NCI-H2107 (cell line): Measurements from ENCODE around the gene B3GNT7.
"Not testable (repeated sequence)": the region's sequence is repeated elsewhere in the genome, so short reads cannot be mapped to it uniquely, and the experiment has no call there.

Source experiments
- DNase-seq: peaks from one replicate; lab custom pipeline; 2025; lab: John Stamatoyannopoulos, UW

The B3GNT7 gene, protein sequence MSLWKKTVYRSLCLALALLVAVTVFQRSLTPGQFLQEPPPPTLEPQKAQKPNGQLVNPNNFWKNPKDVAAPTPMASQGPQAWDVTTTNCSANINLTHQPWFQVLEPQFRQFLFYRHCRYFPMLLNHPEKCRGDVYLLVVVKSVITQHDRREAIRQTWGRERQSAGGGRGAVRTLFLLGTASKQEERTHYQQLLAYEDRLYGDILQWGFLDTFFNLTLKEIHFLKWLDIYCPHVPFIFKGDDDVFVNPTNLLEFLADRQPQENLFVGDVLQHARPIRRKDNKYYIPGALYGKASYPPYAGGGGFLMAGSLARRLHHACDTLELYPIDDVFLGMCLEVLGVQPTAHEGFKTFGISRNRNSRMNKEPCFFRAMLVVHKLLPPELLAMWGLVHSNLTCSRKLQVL

DNA sequence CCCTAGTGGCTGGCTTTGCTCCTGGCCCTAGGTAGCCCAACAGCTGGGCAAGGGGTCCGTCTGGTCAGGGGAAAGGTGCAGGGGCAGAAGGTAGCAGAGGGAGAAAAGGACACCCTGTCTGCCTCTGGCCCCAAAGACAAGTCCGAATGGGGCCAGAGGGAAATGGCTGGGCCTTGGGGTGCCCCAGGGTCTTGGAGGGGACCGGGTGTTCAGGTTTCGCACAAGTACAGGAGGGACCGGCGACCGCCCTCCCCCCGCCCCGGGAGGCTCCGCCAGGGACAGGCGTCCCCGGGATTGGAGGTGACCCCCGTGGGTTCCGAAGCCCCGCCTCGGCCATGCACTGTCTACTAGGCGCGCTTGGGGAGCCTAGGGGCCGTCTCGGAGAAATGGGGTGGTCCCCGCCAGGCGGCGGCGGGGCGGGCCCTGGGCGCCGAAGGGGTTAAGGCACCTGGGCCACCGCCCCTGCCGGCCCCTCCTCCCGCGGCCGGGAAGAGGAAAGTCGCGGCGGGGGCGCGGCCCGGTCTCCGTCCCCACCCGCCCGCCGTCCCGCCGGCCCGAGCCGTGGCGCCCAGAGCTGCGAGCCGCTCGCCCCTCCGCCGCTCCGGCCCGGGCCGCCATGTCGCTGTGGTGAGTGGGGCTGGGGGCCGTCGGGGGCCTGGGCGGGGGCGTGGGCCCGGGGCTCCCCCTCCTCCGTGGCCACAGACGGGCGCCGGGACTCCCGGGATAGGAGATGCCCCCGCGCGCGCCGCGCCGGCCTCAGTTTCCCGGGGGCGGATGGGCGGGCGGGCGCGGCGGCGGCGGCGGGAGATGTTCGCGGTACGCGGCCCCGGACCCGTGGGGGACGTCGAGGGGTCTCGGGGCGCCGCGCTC is at the start of gene B3GNT7:
Gene B3GNT7 (plus strand): TSS at position 523 of the 870 bp plus-strand sequence. CDS start 94 bp downstream, at position 617.
- no peak for DNase-seq

DNA sequence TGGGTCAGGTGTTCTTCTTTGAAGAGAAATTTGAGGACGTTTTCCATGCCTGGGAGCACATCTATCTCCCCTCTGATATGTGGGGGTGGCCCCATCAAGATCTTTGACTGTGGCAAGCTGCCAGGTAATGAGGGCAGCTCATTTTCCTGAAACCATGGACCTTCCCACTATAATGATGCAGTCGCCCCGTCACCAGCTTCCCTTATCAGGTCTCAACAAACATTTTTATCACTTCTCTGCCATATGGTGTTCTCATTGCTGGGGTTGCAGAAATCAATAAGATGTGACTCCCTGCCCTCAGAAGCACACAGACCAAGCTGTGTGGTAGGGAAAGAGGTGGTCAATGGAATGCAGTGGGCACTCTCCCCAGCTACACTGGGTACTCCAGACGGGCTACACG is 48.4 kb upstream of the B3GNT7 start:
- DNase-seq: no peak

GRCh38 chr2:231347638-231348037 is 47.9 kb upstream of the B3GNT7 start:
- no peak for DNase-seq

- no peak for DNase-seq
Observed at GRCh38 chr2:231348173-231348572, 47.3 kb upstream of the B3GNT7 start.

- DNase-seq: no peak
Observed at GRCh38 chr2:231348704-231349373, 46.7 kb upstream of the B3GNT7 start.

GRCh38 chr2:231349374-231349735 is 46.2 kb upstream of the B3GNT7 start:
- DNase-seq: not testable (repeated sequence)

- DNase-seq: no peak
Observed at GRCh38 chr2:231351648-231352047, 43.9 kb upstream of the B3GNT7 start.

- no peak for DNase-seq
Observed at GRCh38 chr2:231353469-231353868, 42.0 kb upstream of the B3GNT7 start.

- DNase-seq: no peak
Observed at GRCh38 chr2:231355508-231356465, 39.7 kb upstream of the B3GNT7 start.

DNA sequence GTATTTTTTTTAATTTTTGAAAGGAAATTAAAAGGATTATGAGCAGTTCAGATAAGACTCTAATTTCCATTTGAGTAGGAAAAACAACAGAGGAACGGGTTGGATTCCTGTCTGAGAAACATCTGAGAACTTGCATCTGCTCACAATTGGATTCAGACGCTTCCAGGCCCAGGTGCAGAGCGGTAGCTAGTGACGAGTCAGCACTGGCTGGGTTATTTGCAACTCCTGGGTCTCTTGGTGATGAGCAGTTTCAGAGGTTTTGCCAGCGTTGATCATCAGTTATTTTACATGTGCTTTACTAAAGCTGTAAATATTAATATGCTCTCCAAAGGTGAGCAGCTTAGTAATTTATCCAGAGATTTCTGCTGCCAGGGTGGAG is 39.1 kb upstream of the B3GNT7 start:
- no peak for DNase-seq

DNA sequence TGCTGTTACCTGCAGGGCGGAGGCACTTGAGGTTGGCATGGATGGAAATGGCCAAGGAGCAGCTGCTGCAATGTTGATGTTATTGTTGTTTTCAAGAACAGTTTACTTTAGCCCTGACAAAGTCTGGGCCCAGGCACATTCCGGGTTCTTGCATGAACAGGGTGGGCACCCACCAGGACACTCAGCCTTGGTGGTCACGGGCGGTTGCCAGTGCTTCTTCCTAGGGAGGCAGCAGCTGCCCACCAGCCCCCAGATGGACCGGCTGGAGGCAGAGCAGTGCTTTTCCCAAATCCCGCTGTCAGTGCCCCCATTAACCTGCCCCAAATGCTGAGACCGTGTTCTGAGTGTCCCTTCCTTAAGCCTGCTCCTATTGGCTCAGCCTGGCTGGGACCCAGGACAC is 38.5 kb upstream of the B3GNT7 start:
- DNase-seq: no peak

DNA sequence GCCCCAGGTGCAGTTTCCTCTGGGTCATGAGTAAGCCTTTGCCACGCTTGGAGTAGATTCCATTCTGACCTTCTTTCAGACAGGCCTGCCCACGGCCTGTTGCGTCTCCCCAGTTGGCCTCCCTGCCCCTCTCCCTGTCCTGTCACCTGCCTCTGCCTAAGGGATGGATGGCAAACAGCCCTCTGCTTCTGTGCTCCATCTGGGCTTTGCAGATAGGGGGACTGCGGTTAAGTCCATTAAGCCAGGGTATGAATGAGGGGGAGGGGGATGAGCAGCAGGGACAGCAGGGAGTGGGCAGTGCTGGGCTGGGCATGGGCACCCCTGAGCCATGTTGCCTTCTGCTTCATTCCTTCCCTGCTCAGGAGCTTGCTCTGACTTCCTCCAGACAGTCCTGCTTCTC is 37.6 kb upstream of the B3GNT7 start:
- no peak for DNase-seq

- no peak for DNase-seq
Observed at GRCh38 chr2:231359441-231359840, 36.1 kb upstream of the B3GNT7 start.

GRCh38 chr2:231359948-231360347 is 35.6 kb upstream of the B3GNT7 start:
- DNase-seq: no peak

DNA sequence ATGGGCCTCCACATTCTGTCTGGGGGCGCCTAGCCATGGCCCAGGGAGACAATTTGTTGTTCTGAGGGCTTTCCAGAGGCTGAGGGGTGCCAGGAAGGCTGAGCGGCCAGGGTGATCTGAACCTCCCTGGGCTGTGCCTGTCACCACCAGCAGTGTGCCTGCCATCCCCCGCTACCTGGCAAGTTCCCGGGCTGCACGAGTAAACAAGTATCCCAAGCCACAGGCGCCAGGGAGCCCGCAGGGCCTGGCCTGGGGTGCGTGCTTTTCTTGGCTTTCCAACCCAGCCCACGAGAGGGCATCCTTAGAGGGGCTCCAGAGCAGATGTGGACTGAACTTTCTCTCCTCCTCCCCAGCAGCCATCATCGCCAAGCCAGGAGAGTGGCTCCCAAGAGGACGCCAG is 35.1 kb upstream of the B3GNT7 start:
- DNase-seq: no peak

DNA sequence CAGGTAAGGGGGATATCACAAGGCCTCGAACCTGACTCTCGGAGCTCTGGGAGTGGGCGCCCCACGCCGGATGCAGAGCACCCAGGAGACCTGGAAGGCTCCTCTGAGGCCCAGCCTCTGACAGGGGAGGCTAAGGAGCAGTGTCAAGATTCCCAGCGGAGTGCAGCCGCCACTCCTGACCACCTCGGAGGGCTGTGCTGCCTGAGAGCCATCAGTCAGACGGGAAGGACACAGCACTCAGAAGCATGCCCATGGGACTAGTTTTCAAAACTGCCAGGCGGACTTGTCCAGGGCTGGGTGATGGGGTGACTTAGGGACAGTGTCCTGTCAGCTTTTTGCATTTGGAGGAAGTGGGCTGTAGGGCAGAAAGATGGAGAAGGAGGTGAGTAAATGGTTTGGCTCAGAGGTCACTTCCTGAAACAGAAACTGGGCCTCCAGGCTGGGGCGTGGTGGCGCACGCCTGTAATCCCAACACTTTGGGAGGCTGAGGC is 34.6 kb upstream of the B3GNT7 start:
- no peak for DNase-seq

- DNase-seq: no peak
Observed at GRCh38 chr2:231361701-231362554, 33.6 kb upstream of the B3GNT7 start.

DNA sequence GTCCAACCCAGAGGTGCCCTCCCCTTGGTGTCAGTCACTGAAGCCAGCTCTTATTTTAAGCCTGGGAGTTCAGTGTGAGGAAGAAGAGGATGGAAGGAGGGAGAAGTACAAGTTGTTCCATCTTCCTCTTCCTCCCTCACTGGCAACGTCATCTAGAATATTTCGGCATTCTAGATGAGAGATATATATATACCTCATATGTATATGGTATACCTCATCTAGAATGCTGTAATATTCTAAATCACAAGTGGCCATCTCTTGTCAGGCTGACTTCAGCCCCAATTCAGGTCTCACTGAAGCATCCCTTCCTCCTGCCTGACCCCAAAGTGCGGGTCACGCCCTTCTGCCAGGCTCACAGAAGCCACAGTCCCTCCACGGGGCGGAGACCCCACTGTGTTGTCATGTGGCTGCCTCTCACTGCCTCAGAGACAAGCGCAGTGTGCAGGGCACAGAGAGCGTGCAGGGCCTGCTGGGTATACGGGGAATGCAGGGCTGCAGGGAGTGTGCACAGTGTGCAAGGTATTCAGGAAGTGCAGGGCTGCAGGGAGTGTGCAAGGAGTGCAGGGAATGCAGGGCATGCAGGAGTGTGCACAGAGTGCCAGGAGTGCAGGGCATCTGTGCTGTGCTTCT is 32.8 kb upstream of the B3GNT7 start:
- no peak for DNase-seq

GRCh38 chr2:231364061-231364460 is 31.4 kb upstream of the B3GNT7 start:
- no peak for DNase-seq
